ENCODE measurements around the gene EP400. TPM values are rescaled to one million over a fixed set of nuclear protein-coding genes. Genes with fewer than 3 reads are reported as not detected.

EP400 gene
- total and polyA plus RNA-seq, 9 of the 15 experiments (the other 6 are each of a cell fraction or from before 2014, with no cell fraction given), result 4.5 to 58.0 (median 7.0) TPM

GRCh38 chr12:131915000-131915689 lies 34.6 kb upstream of the EP400 start:
- BruUV-seq (replicated peaks), result no TSS peak
- intact Hi-C loops (cut with micrococcal nuclease) (no loop called here), in situ Hi-C loops (cut with MboI) (no loop called here)
- no peaks in the 10 kb centered on the region for H4K20me1 ChIP-seq (replicated peaks; ENCODE audit: control insufficient read depth, insufficient read depth, low read length)
- H3K4me2 ChIP-seq (ENCODE audit: insufficient read depth, low read length), result no peak overlapping the region
- no peak overlapping the region for H2AFZ ChIP-seq (ENCODE audit: low read depth, low read length)
- ATAC-seq (no peak), FAIRE-seq (no peak), DNase-seq (ENCODE audit: extremely low read depth in 1 of 4, low spot score in 3 of 4) (no peak)
- no peak overlapping the region for H3K27ac ChIP-seq (ENCODE audit: extremely low read depth, low read depth, low read length)
- POLR2A ChIA-PET, result interaction anchor here (0.6 kb wide), 2 partner anchors 15 to 1042 kb away, joined by 3 read pairs; no protein-coding TSS in a partner anchor
- 87% methylated on average over 14 of the region's 20 CpGs for WGBS (ENCODE audit: insufficient coverage, low coverage, missing lambda C conversion rate)
- TF ChIP-seq REST (IDR thresholded peaks at IDR 0.05; ENCODE audit: borderline replicate concordance), result no peak
- TF ChIP-seq REST (CRISPR knock-in tag; IDR thresholded peaks at IDR 0.05; ENCODE audit: low read depth), result no peak
- peak; percentile 41; the same call in 1 of the 2 replicates for TF ChIP-seq POLR2G (IDR thresholded peaks at IDR 0.05; ENCODE audit: low read depth, low read length)
- peaks cover 18% of the 10 kb centered on the region; the same call in 2 of the 3 replicates for H3K36me3 ChIP-seq (ENCODE audit: control insufficient read depth, insufficient read depth, low read length)
- no peaks in the 10 kb centered on the region for H3K9me3 ChIP-seq (replicated peaks; ENCODE audit: control insufficient read depth, insufficient read depth, low read depth, low read length)
- CTCF ChIA-PET (ENCODE audit: low intra/inter-chr PET ratio), result no interaction called here
- H3K4me1 ChIP-seq (replicated peaks in 1 of 2; ENCODE audit: control insufficient read depth in 2 of 2, insufficient read depth in 2 of 2, low read length in 2 of 2), result peaks cover 0 to 37% of the 10 kb centered on the region in 2 experiments; a peak in 2 of 5 replicates
- H3K4me3 ChIP-seq, result no peak overlapping the region
- H3K9me1 ChIP-seq (ENCODE audit: control insufficient read depth, insufficient read depth, low read length), result no peaks in the 10 kb centered on the region
- peak overlapping the region in 1 of 2 experiments; percentile 45; a peak in 1 of 4 replicates for H3K9ac ChIP-seq (ENCODE audit: insufficient read depth in 1 of 2, low read depth in 2 of 2, low read length in 2 of 2)
- no peaks in the 10 kb centered on the region for H3K79me2 ChIP-seq (ENCODE audit: control insufficient read depth, insufficient read depth, low read length)
- H3K27me3 ChIP-seq (ENCODE audit: control insufficient read depth in 2 of 2, insufficient read depth in 2 of 2, low read length in 2 of 2), result no peaks in the 10 kb centered on the region
